GM12891 (cell line): Measurements from ENCODE around the gene VAV3.

Experiments used
- DNase-seq: peaks from one replicate; pipeline ENCODE4 v3.0.0; 2011; ENCODE audit warnings: low spot score; ENCODE audit not compliant: insufficient read length
- FAIRE-seq: peaks from 2 replicates; lab custom pipeline; 2011; peaks lifted over from hg19 to GRCh38; lab: Jason Lieb, UNC
- PAX5 ChIP-seq: IDR thresholded peaks from 2 replicates; pipeline ENCODE4 v1.6.1; 2011; ENCODE audit warnings: low read length, moderate library complexity, mild to moderate bottlenecking; ENCODE audit not compliant: insufficient read depth, severe bottlenecking
- POLR2A ChIP-seq: IDR thresholded peaks from 2 replicates; pipeline ENCODE4 v1.6.1; 2011; ENCODE audit warnings: low read depth, low read length, control low read depth
- POLR2AphosphoS5 ChIP-seq: IDR thresholded peaks from 2 replicates; pipeline ENCODE4 v1.6.1; 2011; ENCODE audit warnings: low read depth, low read length, control low read depth
- POU2F2 ChIP-seq: IDR thresholded peaks from 2 replicates; pipeline ENCODE4 v1.6.1; 2011; ENCODE audit warnings: low read depth, mild to moderate bottlenecking, control low read depth, low read length, moderate library complexity
- SPI1 ChIP-seq: IDR thresholded peaks from 2 replicates; pipeline ENCODE4 v1.6.1; 2011; ENCODE audit warnings: low read depth, low read length, control low read depth
- TAF1 ChIP-seq: IDR thresholded peaks from 2 replicates; pipeline ENCODE4 v1.6.1; 2011; ENCODE audit warnings: low read depth, low read length, control low read depth

The VAV3 gene

GRCh38 chr1:107829036-107829770 is 135.8 kb downstream of the VAV3 start:
- FAIRE-seq (no peak), DNase-seq (no peak)
- TF ChIP-seq PAX5 (no peak), SPI1 (no peak), POU2F2 (no peak), POLR2A (no peak), TAF1 (no peak), POLR2AphosphoS5 (no peak)

- DNase-seq = no peak
- TF ChIP-seq PAX5 = no peak
- TF ChIP-seq SPI1 = no peak
- no peak for TF ChIP-seq POU2F2
- no peak for TF ChIP-seq POLR2A
- no peak for FAIRE-seq
Observed at GRCh38 chr1:107824946-107825345, 140.0 kb downstream of the VAV3 start.

GRCh38 chr1:107821340-107821739 is 143.6 kb downstream of the VAV3 start:
- FAIRE-seq (no peak), DNase-seq (no peak)
- TF ChIP-seq POLR2A = no peak
- no peak for TF ChIP-seq POU2F2
- TF ChIP-seq SPI1 = no peak
- no peak for TF ChIP-seq POLR2AphosphoS5
- no peak for TF ChIP-seq PAX5
- TF ChIP-seq TAF1 = no peak

GRCh38 chr1:107820801-107821200 is 144.2 kb downstream of the VAV3 start:
- DNase-seq (no peak), FAIRE-seq (no peak)
- TF ChIP-seq PAX5 (no peak), TAF1 (no peak), POU2F2 (no peak), SPI1 (no peak), POLR2AphosphoS5 (no peak), POLR2A (no peak)

- no peak for TF ChIP-seq POU2F2
- TF ChIP-seq SPI1 = no peak
- no peak for TF ChIP-seq TAF1
- TF ChIP-seq PAX5 = no peak
- TF ChIP-seq POLR2A = no peak
- no peak for TF ChIP-seq POLR2AphosphoS5
- DNase-seq = no peak
- FAIRE-seq = no peak
Observed at GRCh38 chr1:107817935-107818334, 147.0 kb downstream of the VAV3 start.

GRCh38 chr1:107817206-107817605 is 147.8 kb downstream of the VAV3 start:
- DNase-seq (no peak), FAIRE-seq (no peak)
- TF ChIP-seq SPI1 = no peak
- no peak for TF ChIP-seq POLR2A
- no peak for TF ChIP-seq POU2F2
- TF ChIP-seq PAX5 = no peak
- TF ChIP-seq POLR2AphosphoS5 = no peak
- TF ChIP-seq TAF1 = no peak

GRCh38 chr1:107810291-107810951 is 154.6 kb downstream of the VAV3 start:
- TF ChIP-seq PAX5 (no peak), TAF1 (no peak), POLR2AphosphoS5 (no peak), POU2F2 (no peak)
- no peak for DNase-seq
- FAIRE-seq = no peak

GRCh38 chr1:107807855-107808254 is 157.1 kb downstream of the VAV3 start:
- TF ChIP-seq POU2F2 = no peak
- no peak for TF ChIP-seq POLR2A
- no peak for TF ChIP-seq PAX5
- TF ChIP-seq TAF1 = no peak
- no peak for TF ChIP-seq POLR2AphosphoS5
- TF ChIP-seq SPI1 = no peak
- FAIRE-seq = no peak
- no peak for DNase-seq

GRCh38 chr1:107807405-107807804 is 157.6 kb downstream of the VAV3 start:
- no peak for TF ChIP-seq PAX5
- TF ChIP-seq POLR2A = no peak
- TF ChIP-seq TAF1 = no peak
- TF ChIP-seq SPI1 = no peak
- TF ChIP-seq POU2F2 = no peak
- TF ChIP-seq POLR2AphosphoS5 = no peak
- FAIRE-seq (peak; percentile 9), DNase-seq (no peak)

GRCh38 chr1:107806902-107807301 is 158.1 kb downstream of the VAV3 start:
- TF ChIP-seq PAX5 = no peak
- no peak for DNase-seq
- no peak for FAIRE-seq
